ENCODE data around the gene IMPDH2. TPM values are rescaled to one million over a fixed set of nuclear protein-coding genes. Genes with fewer than 3 reads are reported as not detected.

Gene IMPDH2
- total RNA-seq, 4 donors from 2014 or later: 108 to 156 (median 128) TPM

GRCh38 chr3:49022688-49023171, 6.5 kb downstream of the IMPDH2 start:
- TF ChIP-seq EP300 (IDR thresholded peaks at IDR 0.05): no peak
- no peaks in the 10 kb centered on the region for H3K27me3 ChIP-seq
- H3K4me1 ChIP-seq: peaks cover 0 to 66% (median 27%) of the 10 kb centered on the region in 4 donors
- peaks cover 0 to 45% (median 8%) of the 10 kb centered on the region in 3 donors for H3K36me3 ChIP-seq
- peak overlapping the region; percentile 69 to 92 (median 89) for H3K4me3 ChIP-seq
- H3K27ac ChIP-seq: peak overlapping the region; percentile 96 to 100 (median 100)
- WGBS, 2 donors: 17 to 50% methylated on average over 6 to 11 of the region's 12 CpGs
- DNase-seq (ENCODE audit: low spot score in 2 of 2): no peak
- H3K9me3 ChIP-seq: no peaks in the 10 kb centered on the region

GRCh38 chr3:49021813-49022687, 7.1 kb downstream of the IMPDH2 start, which contains the start of gene NDUFAF3:
NDUFAF3 (plus strand) TSS chr3:49022121; CDS start chr3:49022145, 24 bp downstream.
- Histone ChIP-seq H3K36me3 (peaks cover 0 to 42% (median 8%) of the 10 kb centered on the region in 3 donors), H3K4me1 (peaks cover 0 to 68% (median 34%) of the 10 kb centered on the region in 4 donors), H3K4me3 (peak within 1 kb of the TSS; percentile 69 to 92 (median 89)), H3K27ac (peak within 1 kb of the TSS; percentile 96 to 100 (median 100)), H3K9me3 (no peaks in the 10 kb centered on the region), H3K27me3 (no peaks in the 10 kb centered on the region)
- peak; percentile 83 to 86 for DNase-seq (ENCODE audit: low spot score in 2 of 2)
- WGBS, 2 donors: 0% methylated on average over 9 to 46 of the region's 83 CpGs
- TF ChIP-seq EP300 (IDR thresholded peaks at IDR 0.05): peak; percentile 33 to 83
- TF ChIP-seq CTCF (IDR thresholded peaks at IDR 0.05): peak; percentile 98 to 100 (median 98)
- peak; percentile 77 to 84 for TF ChIP-seq POLR2A (IDR thresholded peaks at IDR 0.05)

GRCh38 chr3:49021213-49021812, 7.9 kb downstream of the IMPDH2 start:
- H3K27me3 ChIP-seq: no peaks in the 10 kb centered on the region

GRCh38 chr3:49020330-49021212, 8.6 kb downstream of the IMPDH2 start:
- Histone ChIP-seq H3K4me3 (peak overlapping the region; percentile 69 to 92 (median 89)), H3K4me1 (peaks cover 0 to 61% (median 34%) of the 10 kb centered on the region in 4 donors), H3K27ac (peak overlapping the region; percentile 96 to 100 (median 100)), H3K27me3 (no peaks in the 10 kb centered on the region), H3K9me3 (no peaks in the 10 kb centered on the region), H3K36me3 (peaks cover 0 to 40% (median 8%) of the 10 kb centered on the region in 3 donors)
- 1 to 2% methylated on average over 38 to 40 of the region's 51 CpGs for WGBS, 2 donors
- no peak for DNase-seq (ENCODE audit: low spot score in 2 of 2)
- TF ChIP-seq CTCF (IDR thresholded peaks at IDR 0.05) (no peak), EP300 (IDR thresholded peaks at IDR 0.05) (no peak), POLR2A (IDR thresholded peaks at IDR 0.05) (no peak)

More at GRCh38 chr3:49021213-49021812, 7.9 kb downstream of the IMPDH2 start:
- 0% methylated on average over 23 to 48 of the region's 60 CpGs for WGBS, 2 donors
- no peaks in the 10 kb centered on the region for H3K9me3 ChIP-seq
- peaks cover 0 to 68% (median 34%) of the 10 kb centered on the region in 4 donors for H3K4me1 ChIP-seq
- peak; percentile 100 for DNase-seq (ENCODE audit: low spot score in 2 of 2)
- TF ChIP-seq CTCF (IDR thresholded peaks at IDR 0.05) (no peak), EP300 (IDR thresholded peaks at IDR 0.05) (peak; percentile 72 to 99), POLR2A (IDR thresholded peaks at IDR 0.05) (peak; percentile 95 to 99)
- peaks cover 0 to 42% (median 8%) of the 10 kb centered on the region in 3 donors for H3K36me3 ChIP-seq
- H3K27ac ChIP-seq: peak overlapping the region; percentile 96 to 100 (median 100)
- peak overlapping the region; percentile 69 to 92 (median 89) for H3K4me3 ChIP-seq

- H3K27ac ChIP-seq: peak overlapping the region in 3 of 4 donors; percentile 99 to 100 (median 100)
These were observed 9.3 kb downstream of the IMPDH2 start for GRCh38 chr3:49019941-49020329.

More at GRCh38 chr3:49019941-49020329, 9.3 kb downstream of the IMPDH2 start:
- H3K9me3 ChIP-seq: no peaks in the 10 kb centered on the region
- H3K4me1 ChIP-seq: peaks cover 0 to 54% (median 34%) of the 10 kb centered on the region in 4 donors
- H3K36me3 ChIP-seq: peaks cover 0 to 40% (median 11%) of the 10 kb centered on the region in 3 donors
- H3K27me3 ChIP-seq: no peaks in the 10 kb centered on the region
- H3K4me3 ChIP-seq: peak overlapping the region; percentile 69 to 92 (median 89)
- 59 to 68% methylated on average over 12 of the region's 12 CpGs for WGBS, 2 donors
- TF ChIP-seq POLR2A (IDR thresholded peaks at IDR 0.05) (no peak), CTCF (IDR thresholded peaks at IDR 0.05) (no peak), EP300 (IDR thresholded peaks at IDR 0.05) (no peak)
- DNase-seq (ENCODE audit: low spot score in 2 of 2): no peak
